GM12874 (cell line): ENCODE results near the gene KIF3B.

ENCODE experiments used
- TF ChIP-seq, protein P1 (sequence below): IDR thresholded peaks from 2 replicates; pipeline ENCODE4 v1.5.1; 2011; ENCODE audit warnings: low read depth, mild to moderate bottlenecking, control low read depth, low read length, moderate library complexity; ENCODE audit not compliant: insufficient read depth

The KIF3B gene

DNA sequence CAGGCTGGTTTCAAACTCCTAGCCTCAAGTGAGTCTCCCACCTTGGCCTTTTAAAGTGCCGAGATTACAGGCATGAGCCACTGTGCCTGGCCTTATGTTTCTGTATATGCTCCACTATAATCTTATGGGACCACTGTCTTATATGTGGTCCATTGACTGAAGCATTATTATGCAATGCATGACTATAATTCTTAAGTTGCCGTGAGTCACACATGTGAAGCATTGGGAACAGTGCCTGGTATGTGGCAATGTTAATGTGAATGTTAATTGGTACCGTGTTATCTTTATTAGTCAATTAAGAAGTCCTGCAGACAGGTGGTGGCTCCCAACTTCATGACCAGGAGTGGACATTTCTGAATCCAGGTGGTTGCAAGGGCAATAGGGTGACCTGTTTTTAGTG, 66.0 kb downstream of the KIF3B start:
- TF ChIP-seq, protein P1, sequence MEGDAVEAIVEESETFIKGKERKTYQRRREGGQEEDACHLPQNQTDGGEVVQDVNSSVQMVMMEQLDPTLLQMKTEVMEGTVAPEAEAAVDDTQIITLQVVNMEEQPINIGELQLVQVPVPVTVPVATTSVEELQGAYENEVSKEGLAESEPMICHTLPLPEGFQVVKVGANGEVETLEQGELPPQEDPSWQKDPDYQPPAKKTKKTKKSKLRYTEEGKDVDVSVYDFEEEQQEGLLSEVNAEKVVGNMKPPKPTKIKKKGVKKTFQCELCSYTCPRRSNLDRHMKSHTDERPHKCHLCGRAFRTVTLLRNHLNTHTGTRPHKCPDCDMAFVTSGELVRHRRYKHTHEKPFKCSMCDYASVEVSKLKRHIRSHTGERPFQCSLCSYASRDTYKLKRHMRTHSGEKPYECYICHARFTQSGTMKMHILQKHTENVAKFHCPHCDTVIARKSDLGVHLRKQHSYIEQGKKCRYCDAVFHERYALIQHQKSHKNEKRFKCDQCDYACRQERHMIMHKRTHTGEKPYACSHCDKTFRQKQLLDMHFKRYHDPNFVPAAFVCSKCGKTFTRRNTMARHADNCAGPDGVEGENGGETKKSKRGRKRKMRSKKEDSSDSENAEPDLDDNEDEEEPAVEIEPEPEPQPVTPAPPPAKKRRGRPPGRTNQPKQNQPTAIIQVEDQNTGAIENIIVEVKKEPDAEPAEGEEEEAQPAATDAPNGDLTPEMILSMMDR, result no peak

DNA sequence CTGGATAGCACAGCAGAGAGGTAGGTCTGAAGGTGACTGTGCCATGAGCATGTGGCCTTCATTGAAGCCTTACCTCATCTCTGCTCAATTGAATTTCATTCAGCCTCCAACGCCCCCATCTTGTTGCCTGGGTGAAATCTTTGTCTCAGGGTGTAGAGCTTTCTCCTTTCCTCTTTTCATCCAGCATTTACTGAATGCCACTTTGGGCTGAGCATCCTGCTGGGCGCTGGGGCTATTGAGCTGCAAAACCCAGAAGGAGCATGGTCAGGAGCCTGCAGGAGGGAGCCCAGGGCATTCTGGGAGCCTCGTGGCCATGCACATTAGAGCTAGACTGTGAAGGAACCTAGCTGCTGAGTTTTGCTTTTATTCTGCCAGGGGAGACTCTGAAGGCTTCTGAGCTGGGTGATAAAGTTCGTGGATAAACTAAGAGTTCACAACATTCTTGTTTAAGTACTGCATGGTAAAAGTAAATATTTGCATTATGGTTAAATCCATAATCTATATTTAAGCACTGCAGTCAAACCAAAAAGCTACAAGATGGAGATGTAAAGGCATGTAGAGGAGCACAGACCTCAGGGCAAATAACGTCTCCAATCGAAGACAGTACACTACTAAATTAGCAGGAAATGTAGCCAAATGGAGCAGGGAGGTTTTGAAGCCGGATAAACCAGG, 67.5 kb downstream of the KIF3B start:
- TF ChIP-seq, protein P1, result no peak

DNA sequence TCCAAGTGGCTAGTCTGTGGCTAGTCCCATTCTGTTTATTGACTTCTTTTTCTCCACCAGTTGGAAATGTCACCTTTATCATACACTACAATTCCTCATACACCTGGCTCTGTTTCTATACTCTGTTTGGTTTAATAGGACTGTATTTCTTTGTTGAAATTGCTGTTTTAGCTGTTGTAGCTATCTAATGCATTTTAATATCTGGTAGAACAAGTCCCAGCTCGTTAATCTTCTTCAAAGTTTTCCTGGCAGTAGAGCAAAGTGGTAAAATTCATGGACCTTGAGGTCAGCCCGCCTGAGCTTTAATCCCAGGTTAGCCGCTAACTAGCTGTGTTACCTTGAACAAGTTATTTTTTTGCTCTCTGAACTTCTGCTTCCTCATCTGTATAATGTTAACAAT, 70.8 kb downstream of the KIF3B start:
- TF ChIP-seq, protein P1, result no peak

DNA sequence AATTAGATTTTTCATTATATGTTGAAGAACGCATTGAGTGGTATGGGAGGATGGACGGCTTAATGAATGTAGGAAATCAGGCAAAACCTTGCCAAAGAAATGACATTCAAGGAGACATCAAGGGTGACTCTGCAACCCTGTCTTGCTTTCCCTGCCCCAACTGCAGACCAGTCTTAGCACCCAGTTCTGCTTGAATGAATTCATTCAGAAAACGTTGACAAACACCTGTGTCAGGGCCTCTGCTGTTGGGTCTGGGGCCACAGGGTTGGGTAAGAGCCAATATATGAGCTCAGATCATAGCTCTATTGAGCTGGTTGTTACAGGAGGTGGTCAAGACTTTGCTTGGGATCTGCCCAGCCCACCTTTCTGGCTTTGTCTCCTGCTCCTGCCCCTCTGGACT, 73.0 kb downstream of the KIF3B start:
- TF ChIP-seq, protein P1, result no peak

DNA sequence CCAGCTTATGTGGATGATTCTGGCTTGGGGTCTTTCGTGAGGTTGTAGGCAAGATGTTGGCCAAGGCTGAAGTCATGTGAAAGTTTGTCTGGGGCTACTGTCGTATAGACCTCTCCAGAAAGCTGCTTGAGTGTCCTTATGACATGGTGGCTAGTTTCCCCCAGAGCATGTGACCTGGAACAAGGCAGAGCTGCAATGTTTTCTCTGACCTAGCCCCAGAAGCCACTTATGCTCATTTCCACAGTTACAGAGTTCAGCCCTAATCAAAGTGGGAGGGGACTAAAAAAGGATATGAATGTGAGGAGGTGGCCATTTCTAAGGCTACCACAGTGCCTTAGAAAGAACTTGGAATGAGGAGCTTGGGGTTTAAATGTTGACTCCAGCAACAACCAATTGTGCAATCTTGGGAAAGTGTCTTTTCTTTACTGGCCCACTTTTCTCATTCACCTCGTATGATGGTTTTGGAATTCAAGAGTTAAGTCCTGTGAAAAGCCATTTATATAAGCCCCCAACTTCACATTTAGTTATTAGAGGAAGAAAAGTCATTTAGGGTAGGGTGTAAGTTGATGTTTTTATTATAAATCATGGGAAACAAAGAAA, 74.8 kb downstream of the KIF3B start:
- TF ChIP-seq, protein P1, result no peak

DNA sequence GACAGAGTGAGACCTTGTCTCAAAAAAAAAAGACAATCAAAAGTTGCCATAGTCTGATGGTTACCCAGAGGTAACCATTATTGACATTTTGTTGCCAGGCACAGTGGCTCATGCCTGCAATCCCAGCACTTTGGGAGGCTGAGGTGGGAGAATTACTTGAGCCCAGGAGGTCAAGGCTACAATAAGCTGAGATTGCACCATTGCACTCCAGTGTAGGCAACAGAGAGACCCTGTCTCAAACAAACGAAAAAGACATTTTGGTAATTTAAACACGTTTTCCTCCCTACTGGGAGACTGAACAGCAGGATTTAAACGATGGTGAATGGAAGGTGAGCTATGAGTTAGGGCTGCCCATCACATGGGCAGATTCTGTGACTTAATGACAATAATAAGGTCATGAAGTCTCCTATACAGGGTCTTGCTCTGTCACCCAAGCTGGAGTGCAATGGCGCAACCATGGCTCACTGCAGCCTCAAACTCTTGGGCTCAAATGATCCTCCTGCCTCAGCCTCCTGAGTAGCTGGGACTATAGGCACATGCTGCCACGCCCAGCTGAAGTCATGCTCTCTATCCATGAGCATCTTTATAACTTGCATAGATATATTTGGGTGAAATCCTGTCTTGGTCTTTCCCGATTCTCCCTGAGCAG, 76.5 kb downstream of the KIF3B start:
- TF ChIP-seq, protein P1, result no peak

DNA sequence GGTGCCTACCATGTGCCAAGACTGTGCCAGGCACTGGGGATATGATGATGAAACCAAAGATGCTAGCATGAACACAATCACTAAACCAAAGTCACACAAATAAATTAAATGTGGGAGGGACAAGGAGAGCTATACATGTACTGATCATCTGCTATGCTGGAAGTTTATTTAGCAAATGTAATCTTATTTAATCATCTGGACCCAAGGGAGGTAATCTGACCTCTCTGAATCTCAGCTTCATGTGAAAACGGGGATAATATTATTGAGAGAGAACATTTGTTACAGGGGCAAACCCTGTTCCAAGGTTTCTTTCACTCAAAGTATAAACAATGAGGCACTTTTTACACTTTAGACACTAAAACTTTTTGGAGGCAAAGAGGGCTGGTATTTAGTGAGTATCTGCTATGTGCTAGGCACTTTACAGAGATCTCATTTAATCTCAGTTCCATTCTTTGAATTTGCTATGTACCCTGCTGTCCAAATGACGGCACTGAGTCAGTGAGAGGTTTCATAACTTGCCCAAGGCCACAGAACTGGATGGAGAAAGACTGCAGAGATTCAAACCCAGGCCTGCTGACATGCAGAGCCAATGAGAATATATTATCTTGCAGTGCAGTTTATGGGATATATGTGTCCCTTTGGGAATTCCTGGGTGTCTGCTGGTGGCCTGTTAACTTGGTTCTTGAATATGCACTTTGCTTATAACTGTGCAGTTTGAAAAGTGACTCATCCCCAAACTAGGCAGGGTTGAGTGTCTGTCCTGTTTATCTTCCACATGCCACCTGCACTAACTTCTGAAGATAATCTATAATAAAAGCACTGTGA, 77.4 kb downstream of the KIF3B start:
- TF ChIP-seq, protein P1, result no peak
